Naive thymus-derived CD4-positive, alpha-beta T cell (primary cell): ENCODE data around the gene ZFYVE28. TPM values are rescaled to one million over a fixed set of nuclear protein-coding genes. Genes with fewer than 3 reads are reported as not detected.

Experiments used
- ATAC-seq: fragments of 150-1000 bp; cut with Tn5 transposase; 2 replicates; pipeline ENCODE4 v1.10.0; 2021; ENCODE audit warnings: mild to moderate bottlenecking, moderate library complexity
- CTCF ChIA-PET: fragments of 350-600 bp; sonication (Branson Sonifier 250); formaldehyde crosslinking; loops from one replicate; lab custom pipeline; 2021; ENCODE audit warnings: antibody characterized with exemption; lab: Charles Lee
- POLR2A ChIA-PET: fragments of 350-600 bp; sonication (Branson Sonifier 250); formaldehyde crosslinking; loops from one replicate; lab custom pipeline; 2021; ENCODE audit warnings: antibody characterized with exemption, inconsistent platforms; lab: Charles Lee
- DNase-seq, 9 donors: peaks; one replicate each; pipeline versions ENCODE4 v3.0.0 to v3.0.0-alpha.2; 2020 to 2022; ENCODE audit warnings: mixed read lengths in 1 of 9
- H3K27ac ChIP-seq: one replicate; pipeline ENCODE4 v1.7.0; 2013; ENCODE audit warnings: mild to moderate bottlenecking, low read depth, low read length, moderate library complexity
- H3K27me3 ChIP-seq, 2 donors: one replicate each; pipeline ENCODE4 v1.7.0; 2013; ENCODE audit warnings: low read length in 2 of 2, mild to moderate bottlenecking in 2 of 2, moderate library complexity in 2 of 2; ENCODE audit not compliant: control insufficient read depth in 2 of 2, insufficient read depth in 2 of 2
- H3K36me3 ChIP-seq, 3 experiments: 1 replicate in 2 of 3; 2 replicates in 1 of 3; pipeline ENCODE4 v1.7.0; 2013; ENCODE audit warnings: low read length in 3 of 3, mild to moderate bottlenecking in 3 of 3, moderate library complexity in 1 of 3; ENCODE audit not compliant: insufficient read depth in 3 of 3, control insufficient read depth in 2 of 3
- H3K4me1 ChIP-seq, 2 donors: one replicate each; pipeline ENCODE4 v1.7.0; 2013; ENCODE audit warnings: low read length in 2 of 2, mild to moderate bottlenecking in 2 of 2, moderate library complexity in 1 of 2; ENCODE audit not compliant: control insufficient read depth in 2 of 2, insufficient read depth in 2 of 2
- H3K4me3 ChIP-seq: 2 replicates; pipeline ENCODE4 v1.7.0; 2013; ENCODE audit warnings: mild to moderate bottlenecking, low read length
- H3K9me3 ChIP-seq, 3 experiments: 1 replicate in 2 of 3; 2 replicates in 1 of 3; pipeline ENCODE4 v1.7.0; 2013; ENCODE audit warnings: low read length in 3 of 3; ENCODE audit not compliant: control insufficient read depth in 2 of 3
- H3K27ac Mint-ChIP-seq, 9 donors: one replicate each; pipeline ENCODE4 v1.8.0; 2020 to 2022; ENCODE audit warnings: mixed read lengths in 9 of 9, mild to moderate bottlenecking in 8 of 9, moderate library complexity in 5 of 9, inconsistent platforms in 2 of 9
- H3K27me3 Mint-ChIP-seq, 5 donors: one replicate each; pipeline ENCODE4 v1.8.0; 2021 to 2022; ENCODE audit warnings: mixed read lengths in 5 of 5, mild to moderate bottlenecking in 1 of 5
- H3K36me3 Mint-ChIP-seq, 5 donors: one replicate each; pipeline ENCODE4 v1.8.0; 2020 to 2022; ENCODE audit warnings: mixed read lengths in 5 of 5, mild to moderate bottlenecking in 3 of 5, inconsistent platforms in 1 of 5
- H3K4me1 Mint-ChIP-seq, 7 donors: one replicate each; pipeline ENCODE4 v1.8.0; 2020 to 2022; ENCODE audit warnings: mixed read lengths in 7 of 7, mild to moderate bottlenecking in 3 of 7, inconsistent platforms in 1 of 7
- H3K4me3 Mint-ChIP-seq, 10 donors: one replicate each; pipeline ENCODE4 v1.8.0; 2020 to 2022; ENCODE audit warnings: mild to moderate bottlenecking in 10 of 10, mixed read lengths in 10 of 10, moderate library complexity in 6 of 10, inconsistent platforms in 2 of 10
- H3K9me3 Mint-ChIP-seq, 11 donors: one replicate each; pipeline ENCODE4 v1.8.0; 2020 to 2022; ENCODE audit warnings: mixed read lengths in 11 of 11, mild to moderate bottlenecking in 4 of 11, inconsistent platforms in 1 of 11, moderate library complexity in 1 of 11
- intact Hi-C, 2 donors: fragments of 100-400 bp; cut with micrococcal nuclease; formaldehyde crosslinking; loops; one replicate each; pipeline ENCODE4 v1.15.1; 2023
- polyA plus RNA-seq, 2 donors: library from polyadenylated mRNA; unstranded; fragments of 300-500 nt; fragmentation: Illumina TruSeq; gene quantifications; one replicate each; pipeline ENCODE4 v1.2.3, GENCODE V29; 2021
- total RNA-seq, 6 experiments: library from RNA in 5 of 6; stranded (reverse) in 5 of 6; gene quantifications; 1 replicate in 5 of 6; 2 replicates in 1 of 6; pipeline ENCODE4 v1.2.3 and lab custom pipeline; 2021 to 2026

The ZFYVE28 gene
- total and polyA plus RNA-seq, 7 experiments from 2014 or later, result 6.1 to 26.5 (median 15.9) TPM

DNA sequence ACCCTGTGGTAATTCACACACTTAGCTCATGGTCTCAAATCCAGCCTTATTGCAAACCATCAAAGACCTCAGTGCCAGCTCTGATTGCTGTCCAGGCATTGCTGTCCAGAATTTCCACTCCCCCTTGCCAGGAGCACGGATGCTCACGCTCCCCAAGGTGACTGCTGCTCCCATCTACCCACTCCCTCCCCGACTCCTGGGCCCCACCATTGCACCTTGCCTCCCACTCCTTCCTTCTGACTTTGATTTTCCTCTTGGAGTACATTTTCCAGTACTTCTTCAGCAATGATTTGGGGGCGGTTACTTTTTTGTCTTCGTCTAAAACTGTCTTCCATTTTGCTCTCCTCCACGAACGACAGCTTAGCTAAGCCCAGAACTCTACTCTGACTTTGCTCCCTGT is 11.5 kb downstream of the ZFYVE28 start:
- Histone ChIP-seq H3K36me3 (no peaks in the 10 kb centered on the region), H3K4me3 (no peak overlapping the region), H3K9me3 (no peaks in the 10 kb centered on the region), H3K27ac (no peak overlapping the region), H3K27me3 (no peaks in the 10 kb centered on the region), H3K4me1 (peaks cover 21 to 22% of the 10 kb centered on the region in 2 donors)
- Mint-ChIP-seq H3K27ac (peak overlapping the region in 6 of 9 donors; percentile 10 to 76 (median 50)), H3K4me3 (no peak overlapping the region), H3K36me3 (no peaks in the 10 kb centered on the region), H3K4me1 (peaks cover 22 to 50% (median 39%) of the 10 kb centered on the region in 7 donors), H3K9me3 (peaks cover 0 to 2% (median 0%) of the 10 kb centered on the region in 11 donors), H3K27me3 (peaks cover 0 to 8% (median 0%) of the 10 kb centered on the region in 5 donors)
- DNase-seq (no peak), ATAC-seq (no peak)
- CTCF ChIA-PET, result no interaction called here
- POLR2A ChIA-PET, result interaction anchor here (0.8 to 1.0 kb wide), 2 partner anchors 9 to 12 kb away, joined by 3 read pairs; no protein-coding TSS in a partner anchor
- intact Hi-C loops, result no loop called here

DNA sequence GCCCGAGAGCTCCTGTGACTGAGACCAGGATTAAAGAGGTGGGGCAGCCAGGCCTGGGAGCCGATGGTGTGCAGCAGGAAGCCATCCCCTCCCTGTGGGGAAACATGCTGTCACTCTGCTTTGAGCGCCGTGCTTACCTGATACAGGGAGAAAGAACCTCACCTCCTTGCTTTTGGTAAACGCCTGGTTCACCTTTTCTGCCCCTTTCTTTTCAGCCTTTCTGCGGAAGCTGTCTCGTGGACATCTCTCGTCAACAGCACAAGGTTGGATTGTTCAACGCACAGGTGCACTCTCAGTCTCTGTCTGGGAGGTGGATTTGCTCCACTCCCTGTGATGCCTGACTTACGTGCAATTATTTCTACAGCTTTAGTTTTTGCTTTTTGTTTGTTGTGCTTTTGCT is 12.0 kb downstream of the ZFYVE28 start:
- H3K4me1 ChIP-seq, result peaks cover 21 to 22% of the 10 kb centered on the region in 2 donors

DNA sequence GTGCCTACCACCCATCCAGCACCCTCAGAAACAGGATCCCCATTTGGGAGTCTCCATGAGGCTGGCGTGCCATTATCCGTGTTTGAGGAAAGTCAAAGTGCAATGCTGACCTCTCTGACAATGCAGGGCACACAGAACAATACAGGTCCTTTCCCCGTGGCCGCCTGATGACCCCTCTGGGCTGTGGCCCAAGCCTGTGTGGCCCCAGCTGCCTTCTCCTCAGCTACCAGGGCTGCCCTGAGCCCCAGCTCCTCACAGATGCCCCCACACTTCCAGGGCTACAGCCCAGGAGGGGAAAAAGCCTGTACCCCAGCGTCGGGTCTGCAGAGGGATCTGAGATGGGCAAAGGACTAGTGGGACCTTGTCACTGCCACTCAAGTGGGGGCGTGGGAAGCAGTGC is 15.5 kb downstream of the ZFYVE28 start:
- Histone ChIP-seq H3K9me3 (no peaks in the 10 kb centered on the region), H3K27ac (no peak overlapping the region), H3K4me3 (peak overlapping the region; percentile 53), H3K27me3 (no peaks in the 10 kb centered on the region), H3K36me3 (no peaks in the 10 kb centered on the region), H3K4me1 (peaks cover 16% of the 10 kb centered on the region in 2 donors)
- H3K27ac Mint-ChIP-seq, result peak overlapping the region in 2 of 9 donors; percentile 43 to 86
- H3K4me1 Mint-ChIP-seq, result peaks cover 13 to 43% (median 29%) of the 10 kb centered on the region in 7 donors
- H3K27me3 Mint-ChIP-seq, result peaks cover 0 to 10% (median 0%) of the 10 kb centered on the region in 5 donors
- DNase-seq (no peak), ATAC-seq (no peak)
- intact Hi-C loops, result loop anchor here in 1 of 2 donors (2.0 kb wide), 1 partner anchor 16 kb away; the partner anchor contains the start of genes CFAP99 and ZFYVE28
- no peaks in the 10 kb centered on the region for H3K9me3 Mint-ChIP-seq
- POLR2A ChIA-PET, result interaction anchor here (1.1 to 4.2 kb wide), 3 partner anchors 9 to 13 kb away, joined by 3 to 27 read pairs (median 10); no protein-coding TSS in a partner anchor
- CTCF ChIA-PET, result interaction anchor here (0.6 to 1.5 kb wide), 4 partner anchors 8 to 14 kb away, joined by 3 to 6 read pairs (median 4); no protein-coding TSS in a partner anchor
- H3K4me3 Mint-ChIP-seq, result peak overlapping the region in 7 of 10 donors; percentile 79 to 87 (median 84)
- peaks cover 0 to 1% (median 0%) of the 10 kb centered on the region in 5 donors for H3K36me3 Mint-ChIP-seq

More for the DNA sequence above, 12.0 kb downstream of the ZFYVE28 start:
- intact Hi-C loops, result no loop called here
- ChIA-PET POLR2A (interaction anchor here (0.8 to 1.0 kb wide), 2 partner anchors 10 to 11 kb away, joined by 3 read pairs; no protein-coding TSS in a partner anchor), CTCF (no interaction called here)
- Histone ChIP-seq H3K27ac (no peak overlapping the region), H3K27me3 (no peaks in the 10 kb centered on the region), H3K9me3 (no peaks in the 10 kb centered on the region), H3K4me3 (no peak overlapping the region), H3K36me3 (no peaks in the 10 kb centered on the region)
- ATAC-seq (no peak), DNase-seq (no peak)
- Mint-ChIP-seq H3K4me3 (no peak overlapping the region), H3K27ac (peak overlapping the region in 3 of 9 donors; percentile 55 to 76 (median 57)), H3K36me3 (no peaks in the 10 kb centered on the region), H3K9me3 (peaks cover 0 to 2% (median 0%) of the 10 kb centered on the region in 11 donors), H3K4me1 (peaks cover 25 to 50% (median 39%) of the 10 kb centered on the region in 7 donors), H3K27me3 (peaks cover 0 to 8% (median 0%) of the 10 kb centered on the region in 5 donors)

DNA sequence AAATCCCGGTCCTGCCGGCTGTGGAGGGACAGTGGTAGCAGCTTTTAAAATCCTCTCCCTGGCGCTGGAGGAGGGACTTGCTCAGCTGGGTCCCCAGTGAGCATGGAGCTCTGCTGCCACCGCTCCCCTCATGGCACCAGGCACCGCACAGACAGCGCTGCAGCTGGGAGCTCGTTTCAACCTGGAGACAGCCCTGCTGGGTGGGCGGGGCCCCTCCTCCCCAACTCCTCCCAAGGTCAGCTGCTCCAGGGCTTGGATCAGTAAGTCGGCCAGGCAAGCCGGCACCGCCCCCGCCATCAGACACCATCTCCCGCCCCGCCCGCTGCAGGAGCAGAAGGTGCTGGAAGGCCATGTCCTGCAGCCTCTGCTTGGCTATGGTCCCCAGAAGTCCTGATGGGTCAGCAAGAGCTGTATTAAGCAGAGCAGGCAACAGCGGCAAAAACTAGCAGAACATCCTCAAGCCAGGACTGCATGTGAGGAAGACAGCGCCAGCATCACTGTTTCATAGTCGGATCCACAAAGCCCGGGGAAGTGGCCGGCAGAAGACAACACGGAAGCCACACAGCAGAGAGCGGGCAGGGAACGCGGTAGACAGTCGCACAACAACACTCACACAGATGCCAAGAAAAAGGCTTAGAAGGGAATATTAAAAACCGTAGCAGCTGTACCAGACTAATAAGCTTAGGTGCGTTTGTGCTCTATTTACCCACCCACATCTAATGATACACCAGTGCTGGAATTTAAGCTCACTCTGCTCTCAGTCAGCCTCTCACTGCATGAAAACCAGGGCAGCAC is 16.2 kb downstream of the ZFYVE28 start:
- H3K4me1 Mint-ChIP-seq, result peaks cover 13 to 43% (median 28%) of the 10 kb centered on the region in 7 donors

DNA sequence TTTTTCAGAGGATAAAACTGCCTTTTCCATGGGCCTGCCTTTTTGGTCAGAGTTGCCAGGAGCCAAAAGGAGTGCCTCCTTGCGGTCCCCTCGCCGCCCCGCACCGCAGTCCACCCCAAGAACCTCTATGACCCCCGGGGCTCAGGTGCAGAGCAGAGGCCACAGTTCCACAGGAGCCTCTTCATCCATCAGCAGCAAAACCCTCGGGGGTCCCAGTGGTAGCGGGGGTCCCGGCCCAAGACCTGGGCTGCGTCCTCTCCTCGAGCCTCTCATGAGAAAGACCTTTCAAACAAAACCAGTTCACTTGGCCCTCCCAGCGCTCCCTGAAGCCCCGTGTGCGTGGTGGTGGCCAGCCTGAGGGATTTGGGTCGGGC is 16.8 kb downstream of the ZFYVE28 start:
- Histone ChIP-seq H3K27ac (no peak overlapping the region), H3K36me3 (no peaks in the 10 kb centered on the region), H3K4me1 (peaks cover 16% of the 10 kb centered on the region in 2 donors), H3K27me3 (no peaks in the 10 kb centered on the region), H3K9me3 (no peaks in the 10 kb centered on the region), H3K4me3 (peak overlapping the region; percentile 53)
- Mint-ChIP-seq H3K4me1 (peaks cover 13 to 37% (median 26%) of the 10 kb centered on the region in 7 donors), H3K4me3 (peak overlapping the region in 9 of 10 donors; percentile 79 to 87 (median 84)), H3K27me3 (peaks cover 0 to 10% (median 0%) of the 10 kb centered on the region in 5 donors), H3K36me3 (peaks cover 0 to 1% (median 0%) of the 10 kb centered on the region in 5 donors), H3K27ac (peak overlapping the region in 2 of 9 donors; percentile 57 to 86), H3K9me3 (no peaks in the 10 kb centered on the region)
- POLR2A ChIA-PET, result interaction anchor here (1.5 to 4.2 kb wide), 2 partner anchors 11 to 14 kb away, joined by 10 to 27 read pairs; no protein-coding TSS in a partner anchor
- intact Hi-C loops, result no loop called here
- CTCF ChIA-PET, result interaction anchor here (1.5 kb wide), 1 partner anchor 11 kb away, joined by 6 read pairs; no protein-coding TSS in a partner anchor
- DNase-seq (no peak), ATAC-seq (no peak)

More for the DNA sequence above, 16.2 kb downstream of the ZFYVE28 start:
- H3K27me3 ChIP-seq, result no peaks in the 10 kb centered on the region
- ATAC-seq (peak; percentile 59), DNase-seq (peak in 3 of 9 donors; percentile 25 to 29 (median 28))
- peak overlapping the region in 7 of 9 donors; percentile 22 to 86 (median 54) for H3K27ac Mint-ChIP-seq
- POLR2A ChIA-PET, result interaction anchor here (0.6 to 4.2 kb wide), 4 partner anchors 8 to 13 kb away, joined by 3 to 27 read pairs (median 6); no protein-coding TSS in a partner anchor
- H3K27me3 Mint-ChIP-seq, result peaks cover 0 to 10% (median 0%) of the 10 kb centered on the region in 5 donors
- intact Hi-C loops, result loop anchor here in 1 of 2 donors (2.0 kb wide), 1 partner anchor 17 kb away; the partner anchor contains the start of genes CFAP99 and ZFYVE28
- H3K9me3 ChIP-seq, result no peaks in the 10 kb centered on the region
- peak overlapping the region; percentile 53 for H3K4me3 ChIP-seq
- no peaks in the 10 kb centered on the region for H3K36me3 ChIP-seq
- no peak overlapping the region for H3K27ac ChIP-seq
- no peaks in the 10 kb centered on the region for H3K9me3 Mint-ChIP-seq
- H3K36me3 Mint-ChIP-seq, result peaks cover 0 to 1% (median 0%) of the 10 kb centered on the region in 5 donors
- CTCF ChIA-PET, result interaction anchor here (0.6 to 1.5 kb wide), 4 partner anchors 9 to 14 kb away, joined by 3 to 6 read pairs (median 4); no protein-coding TSS in a partner anchor
- H3K4me1 ChIP-seq, result peaks cover 16% of the 10 kb centered on the region in 2 donors
- peak overlapping the region; percentile 55 to 87 (median 83) for H3K4me3 Mint-ChIP-seq
